Activated CD8-positive, alpha-beta memory T cell treated with anti-CD3 and anti-CD28 coated beads for 1 hour (primary cell): ENCODE measurements around the gene OCA2.
"Not testable (repeated sequence)": the region's sequence is repeated elsewhere in the genome, so short reads cannot be mapped to it uniquely, and the experiment has no call there.

Experiments used
- DNase-seq, 2 donors: peaks; one replicate each; pipeline ENCODE4 v3.0.0-alpha.2; 2020; ENCODE audit warnings: low read depth in 1 of 2; ENCODE audit errors: extremely low read depth in 1 of 2

OCA2 gene

GRCh38 chr15:28026221-28026620 lies 72.9 kb downstream of the OCA2 start:
- no peak for DNase-seq

DNA sequence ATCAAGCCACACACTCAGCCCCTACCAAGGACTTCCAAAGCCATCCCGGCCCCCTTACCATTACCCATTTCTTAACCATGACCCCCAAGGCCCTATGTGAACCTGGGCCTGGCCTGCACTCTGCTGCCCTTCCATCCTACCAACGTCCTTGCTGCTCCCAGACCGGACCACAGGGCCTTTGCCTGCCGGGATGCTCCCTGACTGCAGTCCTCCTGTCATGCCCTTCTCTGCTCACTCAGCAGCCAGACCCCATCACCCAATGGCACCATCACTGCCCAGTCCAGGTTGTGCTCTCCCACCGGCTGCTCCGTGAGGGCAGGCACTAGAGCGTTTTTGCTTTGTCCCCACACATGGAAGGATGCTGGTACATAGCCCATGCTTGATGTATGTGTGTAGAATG lies 73.7 kb downstream of the OCA2 start:
- DNase-seq: no peak

DNA sequence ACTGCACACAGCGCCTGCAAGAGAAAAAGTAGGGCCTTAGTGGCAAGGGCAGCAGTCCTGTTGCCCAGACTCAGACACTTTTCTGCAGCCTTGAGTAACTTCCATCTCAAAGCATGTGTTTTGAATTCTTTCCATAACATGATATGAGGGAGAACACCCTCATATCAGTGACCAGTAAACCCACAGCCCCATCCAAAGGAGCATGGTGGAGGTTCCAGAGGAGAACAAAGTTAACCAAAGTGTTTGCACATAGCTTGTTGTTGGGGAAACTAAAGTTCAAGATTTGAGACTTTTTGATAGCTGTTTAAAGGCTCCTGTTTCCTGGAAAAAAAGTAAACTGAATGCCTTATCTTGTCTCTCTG lies 74.2 kb downstream of the OCA2 start:
- DNase-seq: no peak

GRCh38 chr15:28023933-28024888 lies 74.9 kb downstream of the OCA2 start:
- DNase-seq: no peak

GRCh38 chr15:28023422-28023821 lies 75.7 kb downstream of the OCA2 start:
- DNase-seq: no peak

DNA sequence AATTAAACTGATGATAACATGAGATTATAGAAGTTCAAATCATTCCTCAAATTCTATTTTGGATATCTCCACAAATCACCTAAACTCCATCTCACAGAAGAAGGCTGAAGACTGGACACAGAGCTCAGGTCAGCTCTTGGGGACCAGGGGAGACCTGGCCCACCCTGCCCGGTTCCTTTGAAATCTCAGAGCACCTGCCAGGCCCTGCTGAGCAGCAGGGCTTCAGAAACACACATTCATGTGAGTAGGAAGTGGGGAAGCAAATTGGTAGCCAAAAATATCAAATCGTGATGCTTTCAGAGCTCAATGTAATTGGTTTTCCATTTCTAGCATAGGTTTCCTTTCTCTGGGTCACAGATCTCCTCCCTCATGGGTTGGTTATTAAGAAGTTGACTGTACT lies 76.2 kb downstream of the OCA2 start:
- DNase-seq: no peak

- DNase-seq: no peak
Observed at GRCh38 chr15:28022181-28022580, 76.9 kb downstream of the OCA2 start.

GRCh38 chr15:28021281-28022039 lies 77.7 kb downstream of the OCA2 start:
- peak in 1 of 2 donors; percentile 8 for DNase-seq

DNA sequence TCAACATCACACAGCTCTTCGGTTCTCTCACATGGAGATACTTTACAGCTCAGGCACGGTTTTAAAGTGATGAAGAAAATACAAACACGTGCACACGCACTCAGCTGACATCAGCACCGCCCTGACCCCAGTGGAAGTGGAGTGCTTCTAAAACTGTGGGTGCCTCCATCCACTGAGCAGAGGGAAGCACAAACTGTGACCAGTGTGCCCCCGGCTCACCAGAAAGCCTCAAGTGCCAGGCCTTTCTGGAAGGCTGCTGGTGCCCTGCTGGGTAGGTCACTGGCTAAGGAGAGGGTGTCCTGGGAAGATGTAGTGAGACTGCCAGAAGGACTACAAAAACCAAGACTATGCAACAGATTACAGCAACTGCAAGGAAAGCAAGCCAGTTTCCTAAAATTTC lies 78.5 kb downstream of the OCA2 start:
- no peak for DNase-seq

- DNase-seq: no peak
Observed at GRCh38 chr15:28019594-28020309, 79.4 kb downstream of the OCA2 start.

DNA sequence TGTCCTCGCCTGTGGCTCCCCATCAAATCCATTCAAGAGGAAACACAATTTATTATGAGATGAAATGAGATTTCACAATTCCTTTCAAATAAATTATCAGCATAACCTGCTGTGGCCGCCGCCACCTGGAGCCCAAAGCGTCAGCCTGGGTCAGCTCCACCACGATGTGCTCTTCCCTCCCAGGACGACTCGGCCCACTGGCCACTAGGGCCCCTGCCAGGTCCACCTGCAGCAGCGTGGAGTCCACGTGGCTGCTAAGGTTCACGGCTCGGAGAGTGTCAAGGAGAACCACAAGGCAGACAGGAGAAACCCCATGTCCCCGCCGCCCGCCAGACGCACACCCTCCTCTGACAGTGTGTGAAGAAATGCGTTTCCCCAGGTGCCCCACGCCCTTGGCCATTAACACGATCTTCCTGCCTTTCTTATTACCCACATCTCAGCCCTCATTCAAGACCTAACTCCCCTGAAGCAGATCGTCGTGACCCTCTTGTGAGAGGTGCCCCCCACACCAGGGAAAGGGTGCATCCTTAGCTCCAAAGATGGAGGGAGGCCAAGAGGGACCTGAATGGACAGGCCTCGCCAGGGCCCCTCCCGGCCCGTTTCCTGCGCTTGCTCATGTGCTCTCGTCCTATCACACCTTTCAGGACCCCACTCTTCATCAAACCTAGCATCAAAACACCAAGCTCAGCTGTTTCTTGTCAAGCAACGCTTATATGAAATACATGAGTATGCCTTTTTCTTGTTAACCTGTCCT lies 80.6 kb downstream of the OCA2 start:
- no peak for DNase-seq

- no peak for DNase-seq
Observed at GRCh38 chr15:28017423-28017924, 81.6 kb downstream of the OCA2 start.

- DNase-seq: no peak
Observed at GRCh38 chr15:28015855-28016254, 83.3 kb downstream of the OCA2 start.

GRCh38 chr15:28014623-28015200 lies 84.4 kb downstream of the OCA2 start:
- DNase-seq: no peak

DNA sequence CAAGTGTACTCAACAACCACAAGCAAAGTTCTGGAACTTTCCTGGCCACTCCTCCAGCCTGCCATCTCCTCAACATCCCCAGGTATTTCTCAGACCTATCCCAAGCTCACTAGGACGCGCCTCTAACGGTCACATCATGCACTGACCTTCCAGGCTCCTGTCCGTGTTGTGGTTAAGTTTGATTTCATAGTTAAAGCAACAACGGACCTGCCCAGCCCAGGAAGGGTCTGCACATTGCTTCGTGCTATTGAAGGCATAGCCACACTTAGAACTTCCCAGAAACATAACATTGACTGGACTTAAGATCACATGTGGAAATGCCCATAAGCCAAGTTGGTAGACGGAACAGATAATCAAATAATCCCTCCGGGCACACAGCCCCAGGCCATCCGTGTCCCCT lies 85.1 kb downstream of the OCA2 start:
- no peak for DNase-seq

DNA sequence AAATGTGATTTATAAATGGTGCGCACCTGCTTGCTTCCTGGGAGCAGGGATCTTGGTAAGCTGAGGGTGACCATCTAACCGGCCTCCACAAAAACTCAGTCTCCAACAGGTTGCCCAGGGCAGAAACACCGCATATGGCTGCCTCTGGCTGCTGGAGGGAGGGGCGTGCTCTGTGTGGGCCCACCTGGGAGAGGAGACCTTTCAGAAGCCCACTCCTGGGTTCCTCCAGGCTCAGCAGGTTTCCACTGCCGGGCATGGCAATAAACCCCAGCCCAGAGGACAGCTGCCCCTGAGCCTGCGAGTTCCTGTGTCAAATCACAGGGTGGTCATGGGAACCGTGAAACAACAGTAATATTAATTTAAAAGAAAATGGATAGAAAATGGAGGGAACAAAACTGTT lies 85.6 kb downstream of the OCA2 start:
- DNase-seq: no peak

DNA sequence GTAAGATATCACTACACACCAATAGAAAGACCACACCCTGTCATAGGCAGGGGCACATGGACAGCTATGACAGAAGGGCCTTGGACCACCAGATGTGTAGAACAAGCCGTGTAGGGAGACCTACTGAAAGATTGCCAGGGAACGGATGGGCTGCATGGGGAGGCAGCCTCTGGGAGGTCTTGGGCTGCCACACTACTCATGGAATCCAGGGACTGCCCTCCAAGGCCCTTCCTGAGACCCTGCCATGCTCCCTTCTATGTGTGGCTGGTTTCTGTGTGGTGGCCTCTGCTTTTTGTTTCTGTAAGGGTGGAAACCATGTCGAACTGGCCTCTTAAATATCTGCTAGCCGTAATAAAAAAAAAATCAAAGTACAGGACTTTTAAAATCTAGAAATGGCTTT lies 86.9 kb downstream of the OCA2 start:
- no peak for DNase-seq

DNA sequence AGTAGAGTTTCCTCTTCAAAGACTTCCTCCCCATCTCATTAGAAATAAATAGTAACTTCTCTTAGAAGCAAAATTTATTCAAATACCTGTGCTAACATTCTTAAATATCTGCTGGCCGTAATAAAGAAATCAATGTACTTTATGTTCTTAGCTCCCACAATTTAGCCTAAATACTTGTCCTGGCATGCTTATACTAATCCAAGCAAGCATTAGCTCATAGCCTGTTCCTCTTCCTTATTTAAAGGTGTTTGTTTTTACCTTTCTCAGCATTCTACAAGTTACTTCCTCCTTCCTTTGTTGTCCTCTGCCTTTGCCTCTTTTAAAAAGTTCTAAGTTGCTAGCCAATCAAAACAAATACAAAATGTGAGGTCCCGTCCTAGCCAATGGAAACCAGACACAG lies 90.9 kb downstream of the OCA2 start:
- not testable (repeated sequence) for DNase-seq

DNA sequence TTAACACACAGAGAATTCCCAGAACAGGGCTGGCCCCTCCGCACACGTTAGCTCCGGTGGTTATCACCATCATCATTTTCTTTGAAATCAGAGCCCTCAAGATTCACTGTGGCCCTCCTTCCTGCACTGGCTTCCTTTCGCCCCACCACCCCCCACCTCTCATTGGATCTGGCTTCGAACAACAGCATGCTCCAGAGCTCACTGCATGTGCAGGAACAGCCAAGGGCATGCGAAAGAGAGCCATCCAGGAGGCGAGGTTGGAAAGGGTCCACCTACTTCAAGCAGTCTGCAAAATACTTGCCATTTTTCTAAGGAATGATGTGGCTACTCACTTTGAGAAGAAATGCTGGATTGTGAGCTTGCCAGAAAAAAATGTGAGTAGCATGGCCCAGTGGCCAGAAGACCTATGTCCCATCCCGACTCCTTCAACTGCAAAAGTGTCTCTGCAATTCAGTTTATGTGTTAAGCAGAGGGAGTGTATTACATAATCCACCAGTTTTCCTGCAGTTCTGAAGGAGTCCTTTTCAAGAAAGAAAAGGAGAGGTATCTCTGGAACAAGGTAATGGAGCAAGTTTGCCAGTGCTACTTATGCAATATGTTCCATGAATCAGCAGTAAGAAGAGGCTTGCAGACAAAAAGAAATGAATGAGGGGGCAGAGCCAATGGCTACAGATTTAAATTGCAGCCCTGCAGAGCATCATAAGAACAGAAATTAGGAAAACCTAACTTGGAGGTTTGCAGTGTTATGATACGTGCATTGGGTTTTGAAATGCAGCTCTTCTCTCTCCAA lies 92.8 kb downstream of the OCA2 start:
- DNase-seq: no peak
